Measurements from ENCODE around the gene EMSY.

DNA sequence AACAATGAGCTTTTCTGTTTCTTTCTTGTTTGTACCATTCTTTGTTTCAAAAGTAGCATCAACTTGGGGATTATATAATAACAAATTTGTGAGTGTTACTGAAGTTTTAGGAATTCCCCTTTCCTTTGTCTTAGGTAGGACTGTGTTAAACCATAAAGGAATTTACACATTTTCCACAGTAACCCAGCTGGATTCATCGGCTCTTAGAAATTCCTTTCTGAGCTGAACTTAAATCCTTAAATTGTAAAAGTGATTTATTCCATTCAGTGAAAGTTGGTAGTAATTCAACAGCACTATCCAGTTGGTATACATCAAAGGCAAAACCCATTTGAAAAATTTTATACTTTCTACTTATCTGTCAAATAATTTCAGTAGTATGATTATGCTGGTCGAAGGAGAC, 11.8 kb downstream of the EMSY start:
- TF ChIP-seq YY1 (IDR thresholded peaks at IDR 0.05; ENCODE audit: insufficient read depth, insufficient read length) (no peak), SUZ12 (IDR thresholded peaks at IDR 0.05; ENCODE audit: extremely low read depth, insufficient read depth, insufficient read length) (no peak)

Data from NT2/D1 (cell line).